AG09309 (cell line): ENCODE data around the gene ELMO2.

Source experiments
- DNase-seq: peaks from one replicate; pipeline ENCODE4 v3.0.0-alpha.2; 2010; ENCODE audit warnings: low read depth
- H3K4me3 ChIP-seq: 2 replicates; pipeline ENCODE4 v1.5.1; 2011; ENCODE audit warnings: mild to moderate bottlenecking, low read depth, low read length, moderate library complexity; ENCODE audit not compliant: control insufficient read depth
- TF ChIP-seq, protein P1 (sequence below): IDR thresholded peaks from 2 replicates; pipeline ENCODE4 v1.5.1; 2011; ENCODE audit warnings: mild to moderate bottlenecking, low read depth, low read length, inconsistent platforms; ENCODE audit not compliant: insufficient read depth, control insufficient read depth; ENCODE audit errors: missing control alignments

Gene ELMO2

DNA sequence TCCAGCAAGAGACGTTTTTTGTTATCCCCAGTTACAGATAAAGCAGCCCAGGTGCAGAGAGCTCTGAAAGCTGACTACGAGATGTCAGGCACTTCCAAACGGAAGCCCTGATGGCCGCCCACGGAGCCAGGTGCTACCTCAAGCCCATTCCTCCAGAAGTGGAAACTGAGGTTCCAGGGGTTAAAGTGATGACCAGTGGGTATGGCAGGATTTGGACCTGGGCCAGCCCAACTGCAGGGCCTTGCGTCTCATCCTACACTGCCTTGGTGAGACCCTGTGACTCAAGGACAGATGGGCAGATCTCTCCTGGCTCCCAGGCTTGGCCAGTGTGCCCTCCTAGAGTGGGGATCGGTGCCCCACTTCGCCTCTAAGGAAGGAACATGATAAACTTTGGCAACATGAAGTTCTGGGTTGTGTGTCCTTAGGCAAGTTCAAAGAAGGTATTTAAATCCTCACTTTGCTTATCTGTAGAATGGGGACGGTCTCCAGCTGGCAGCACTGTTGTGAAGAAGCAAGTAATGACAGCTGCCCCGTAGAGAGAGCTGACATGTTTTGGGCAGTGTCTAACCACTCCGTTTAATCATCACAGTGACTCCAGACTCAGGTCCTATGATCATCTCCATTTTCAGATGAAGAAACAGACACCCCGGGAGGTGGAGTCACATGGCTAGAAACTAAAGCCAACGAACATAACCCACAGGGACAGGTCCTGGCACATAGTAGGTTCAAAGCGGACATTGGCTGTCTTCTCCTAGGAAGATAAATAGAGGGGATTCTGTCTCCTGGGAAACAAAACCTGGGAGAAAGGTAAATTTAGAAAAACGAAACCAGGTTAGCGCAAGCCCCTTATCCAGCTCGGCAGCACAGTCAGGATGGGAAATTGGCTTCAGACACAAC, 63.7 kb downstream of the ELMO2 start:
- no peak for DNase-seq
- H3K4me3 ChIP-seq: no peak overlapping the region
- TF ChIP-seq, protein P1, sequence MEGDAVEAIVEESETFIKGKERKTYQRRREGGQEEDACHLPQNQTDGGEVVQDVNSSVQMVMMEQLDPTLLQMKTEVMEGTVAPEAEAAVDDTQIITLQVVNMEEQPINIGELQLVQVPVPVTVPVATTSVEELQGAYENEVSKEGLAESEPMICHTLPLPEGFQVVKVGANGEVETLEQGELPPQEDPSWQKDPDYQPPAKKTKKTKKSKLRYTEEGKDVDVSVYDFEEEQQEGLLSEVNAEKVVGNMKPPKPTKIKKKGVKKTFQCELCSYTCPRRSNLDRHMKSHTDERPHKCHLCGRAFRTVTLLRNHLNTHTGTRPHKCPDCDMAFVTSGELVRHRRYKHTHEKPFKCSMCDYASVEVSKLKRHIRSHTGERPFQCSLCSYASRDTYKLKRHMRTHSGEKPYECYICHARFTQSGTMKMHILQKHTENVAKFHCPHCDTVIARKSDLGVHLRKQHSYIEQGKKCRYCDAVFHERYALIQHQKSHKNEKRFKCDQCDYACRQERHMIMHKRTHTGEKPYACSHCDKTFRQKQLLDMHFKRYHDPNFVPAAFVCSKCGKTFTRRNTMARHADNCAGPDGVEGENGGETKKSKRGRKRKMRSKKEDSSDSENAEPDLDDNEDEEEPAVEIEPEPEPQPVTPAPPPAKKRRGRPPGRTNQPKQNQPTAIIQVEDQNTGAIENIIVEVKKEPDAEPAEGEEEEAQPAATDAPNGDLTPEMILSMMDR: no peak

DNA sequence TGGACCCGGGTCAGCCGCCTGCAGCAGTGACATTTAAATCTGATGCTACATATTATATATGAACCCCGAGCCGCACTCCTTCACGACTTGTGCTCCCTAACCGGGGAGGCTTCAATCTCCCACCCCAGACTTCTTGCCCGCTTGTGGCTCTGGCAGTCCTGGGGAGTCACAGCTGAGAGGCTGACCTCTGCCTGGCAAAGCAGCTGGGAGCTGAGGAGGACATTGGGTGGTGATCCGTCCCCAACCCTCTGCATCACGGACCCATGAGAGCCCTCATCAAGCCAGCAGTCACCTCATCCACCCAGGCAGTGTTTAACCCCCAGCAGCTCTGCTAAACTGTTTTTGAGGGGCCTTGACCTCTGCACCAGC, 64.4 kb downstream of the ELMO2 start:
- no peak overlapping the region for H3K4me3 ChIP-seq
- DNase-seq: no peak
- TF ChIP-seq, protein P1: no peak

DNA sequence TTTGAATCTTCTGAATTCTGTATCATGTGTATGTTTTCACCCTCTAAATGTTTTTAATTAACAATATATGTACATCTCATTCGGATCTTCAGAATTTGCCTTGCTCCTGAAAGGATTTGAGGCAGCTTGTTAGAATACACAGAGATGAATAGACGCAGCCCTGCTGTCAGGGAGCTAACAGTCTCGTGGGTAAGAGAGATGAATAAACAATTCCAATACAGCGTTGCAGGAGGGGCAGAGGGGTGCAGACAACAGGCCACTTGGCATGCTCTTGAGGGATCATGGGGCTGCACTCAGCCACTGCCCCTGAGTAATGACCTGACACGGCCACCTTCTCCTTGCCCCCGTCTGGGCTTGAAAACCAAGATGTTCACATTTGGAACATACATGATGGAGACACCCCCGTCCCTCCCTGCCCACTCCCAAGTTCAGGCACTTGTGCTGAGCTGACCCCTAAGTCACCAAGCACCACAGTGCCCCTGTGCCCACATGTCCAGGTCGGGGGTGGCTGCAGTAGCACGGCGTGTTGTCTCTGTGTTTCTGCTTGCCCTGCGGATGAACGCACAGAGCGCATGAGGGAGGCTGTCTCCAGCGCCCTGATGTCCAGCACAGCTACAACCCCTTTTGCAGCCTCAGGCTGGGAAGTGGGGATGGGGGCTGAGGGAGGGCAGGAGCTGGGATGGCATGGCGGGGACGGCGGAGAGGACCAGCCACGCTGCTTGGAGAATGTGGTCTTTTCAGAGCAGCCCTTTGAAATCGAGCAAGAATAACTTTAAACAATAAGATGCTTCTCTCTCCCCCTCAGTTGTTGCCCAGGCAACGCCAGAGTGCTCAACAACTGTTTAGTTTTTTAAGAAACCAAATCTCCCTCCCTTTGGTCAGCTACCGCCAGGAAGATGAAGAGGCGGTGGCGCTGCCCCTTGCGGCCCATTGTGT, 65.1 kb downstream of the ELMO2 start:
- no peak overlapping the region for H3K4me3 ChIP-seq
- no peak for DNase-seq
- TF ChIP-seq, protein P1: no peak

DNA sequence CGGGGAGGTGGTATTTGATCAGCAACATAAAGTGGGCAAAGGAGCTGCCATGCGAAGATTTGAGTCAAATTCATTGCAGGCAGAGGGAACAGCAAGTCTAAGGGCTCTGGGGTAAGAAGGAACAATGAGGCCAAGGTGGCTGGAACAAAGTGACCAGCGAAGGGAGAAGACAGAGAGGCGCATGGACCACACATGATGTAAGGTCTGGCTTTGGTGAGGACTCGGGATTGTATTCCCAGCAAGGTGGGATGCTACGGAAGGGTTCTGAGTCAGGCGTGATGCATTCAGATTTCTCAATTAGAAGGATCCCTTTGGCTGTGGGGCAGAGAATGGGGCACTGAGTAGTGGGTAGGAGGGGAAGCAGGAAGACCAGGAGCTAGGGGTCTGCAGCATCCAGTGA, 67.4 kb downstream of the ELMO2 start:
- DNase-seq: no peak
- TF ChIP-seq, protein P1: no peak
- no peak overlapping the region for H3K4me3 ChIP-seq

DNA sequence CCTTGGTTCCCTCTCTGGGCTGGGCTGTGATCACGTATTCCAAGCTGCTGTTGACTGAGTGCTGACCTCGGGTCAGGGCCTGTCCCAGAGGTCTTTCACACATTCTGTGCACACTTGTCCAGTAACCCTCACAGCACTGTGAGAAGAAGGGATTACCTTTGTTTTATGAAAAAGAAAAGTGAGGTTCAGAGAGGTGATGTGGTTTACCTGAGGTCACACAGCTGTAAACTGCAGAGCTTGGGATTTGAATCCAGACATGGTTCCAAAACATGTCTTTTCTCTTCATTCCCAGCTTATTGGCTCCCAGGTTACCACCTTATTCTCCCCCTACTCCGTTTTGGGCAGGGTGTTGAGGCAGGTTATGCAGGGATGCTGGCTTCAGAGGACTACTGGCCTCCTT, 69.7 kb downstream of the ELMO2 start:
- DNase-seq: no peak
- no peak overlapping the region for H3K4me3 ChIP-seq
- TF ChIP-seq, protein P1: no peak

DNA sequence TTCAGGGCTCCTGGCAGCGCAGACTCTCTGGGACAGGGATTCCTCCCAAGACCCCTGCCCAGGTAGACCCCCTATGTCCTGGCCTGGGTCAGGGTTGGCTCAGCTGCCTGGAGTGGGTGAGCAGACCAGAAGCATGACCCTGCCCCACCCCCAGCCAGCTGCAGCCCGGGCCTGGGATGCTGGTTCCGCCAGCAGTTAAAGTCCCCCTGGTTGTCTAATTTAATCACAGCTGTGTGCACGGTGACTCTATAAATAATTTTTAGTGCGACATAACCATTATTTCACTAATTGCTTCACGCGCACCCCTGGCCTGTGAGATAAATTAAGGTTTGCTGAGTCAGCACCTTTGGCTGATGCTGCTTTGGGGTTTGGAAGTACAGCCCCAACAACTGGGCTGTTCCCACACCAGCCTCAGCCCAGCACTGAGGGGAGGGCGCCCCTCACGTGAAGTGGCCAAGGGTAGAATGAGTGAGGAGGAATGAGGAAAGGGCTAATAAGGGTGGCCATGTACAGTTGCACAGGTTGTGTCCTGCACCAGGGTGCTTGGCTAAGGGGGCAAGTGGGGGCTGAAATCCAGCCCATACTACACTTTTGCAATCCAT, 72.0 kb downstream of the ELMO2 start:
- DNase-seq: no peak
- TF ChIP-seq, protein P1: no peak
- H3K4me3 ChIP-seq: no peak overlapping the region
